HG03457 (cell line): Measurements from ENCODE around the gene ODAD2.
"Not testable (repeated sequence)": the region's sequence is repeated elsewhere in the genome, so short reads cannot be mapped to it uniquely, and the experiment has no call there.

Source experiments
- ATAC-seq: cut with Tn5 transposase; IDR thresholded peaks from one replicate; pipeline ENCODE4 v1.9.1; 2021; ENCODE audit warnings: moderate number of reproducible peaks; ENCODE audit not compliant: unreplicated experiment

The ODAD2 gene

GRCh38 chr10:27969931-27970330 is 28.9 kb downstream of the ODAD2 start:
- not testable (repeated sequence) for ATAC-seq

- no peak for ATAC-seq
Observed at GRCh38 chr10:27959093-27959715, 39.7 kb downstream of the ODAD2 start.

- ATAC-seq, result not testable (repeated sequence)
Observed at GRCh38 chr10:27958383-27958782, 40.5 kb downstream of the ODAD2 start.

- ATAC-seq, result no peak
Observed at GRCh38 chr10:27950242-27950564, 48.7 kb downstream of the ODAD2 start.

GRCh38 chr10:27949528-27950241 is 49.2 kb downstream of the ODAD2 start:
- ATAC-seq, result no peak

- no peak for ATAC-seq
Observed at GRCh38 chr10:27948186-27948585, 50.7 kb downstream of the ODAD2 start.

- no peak for ATAC-seq
Observed at GRCh38 chr10:27947540-27947939, 51.3 kb downstream of the ODAD2 start.

- no peak for ATAC-seq
Observed at GRCh38 chr10:27944005-27944404, 54.9 kb downstream of the ODAD2 start.

GRCh38 chr10:27914888-27915287 is 84.0 kb downstream of the ODAD2 start:
- no peak for ATAC-seq

GRCh38 chr10:27912231-27912630 is 86.6 kb downstream of the ODAD2 start:
- ATAC-seq, result no peak

GRCh38 chr10:27911539-27911938 is 87.3 kb downstream of the ODAD2 start:
- no peak for ATAC-seq

- no peak for ATAC-seq
Observed at GRCh38 chr10:27911011-27911410, 87.9 kb downstream of the ODAD2 start.

- no peak for ATAC-seq
Observed at GRCh38 chr10:27908231-27908630, 90.6 kb downstream of the ODAD2 start.

- not testable (repeated sequence) for ATAC-seq
Observed at GRCh38 chr10:27899485-27899884, 99.4 kb downstream of the ODAD2 start.

- ATAC-seq, result no peak
Observed at GRCh38 chr10:27899058-27899457, 99.8 kb downstream of the ODAD2 start.

- no peak for ATAC-seq
Observed at GRCh38 chr10:27893358-27893954, 105.4 kb downstream of the ODAD2 start.

GRCh38 chr10:27890971-27891370 is 107.9 kb downstream of the ODAD2 start:
- ATAC-seq, result no peak

GRCh38 chr10:27889518-27889917 is 109.4 kb downstream of the ODAD2 start:
- no peak for ATAC-seq

- no peak for ATAC-seq
Observed at GRCh38 chr10:27884185-27884641, 114.7 kb downstream of the ODAD2 start.

- ATAC-seq, result no peak
Observed at GRCh38 chr10:27878281-27878680, 120.6 kb downstream of the ODAD2 start.

- ATAC-seq, result no peak
Observed at GRCh38 chr10:27865221-27865635, 133.7 kb downstream of the ODAD2 start.

GRCh38 chr10:27861781-27862180 is 137.1 kb downstream of the ODAD2 start:
- ATAC-seq, result no peak
